Subcutaneous adipose tissue (tissue), 4 donors: ENCODE data around the gene CNPY2. TPM values are rescaled to one million over a fixed set of nuclear protein-coding genes. Genes with fewer than 3 reads are reported as not detected.

Experiments used
- CTCF ChIP-seq: fragments of 450-650 bp; IDR thresholded peaks from one replicate; pipeline ENCODE4 v1.5.1; 2016; ENCODE audit warnings: low read depth, mild to moderate bottlenecking, control low read depth, antibody characterized with exemption, moderate library complexity
- total RNA-seq, 4 donors: library from RNA; depleted of rRNA; stranded (reverse); fragments of >200 nt; gene quantifications; one replicate each; pipeline ENCODE4 v1.1.0, GENCODE V29; 2016

The CNPY2 gene
- total RNA-seq, 4 donors from 2014 or later: 59.7 to 76.7 (median 64.7) TPM

GRCh38 chr12:56282030-56282429, 33.8 kb downstream of the CNPY2 start:
- TF ChIP-seq CTCF: no peak

- no peak for TF ChIP-seq CTCF
These were observed 34.9 kb downstream of the CNPY2 start for GRCh38 chr12:56280849-56281248.

GRCh38 chr12:56278905-56279304, 36.9 kb downstream of the CNPY2 start:
- TF ChIP-seq CTCF: no peak

GRCh38 chr12:56274299-56274698, 41.5 kb downstream of the CNPY2 start:
- TF ChIP-seq CTCF: no peak

- no peak for TF ChIP-seq CTCF
These were observed 44.8 kb downstream of the CNPY2 start for GRCh38 chr12:56271031-56271430.

GRCh38 chr12:56267443-56268071, 48.2 kb downstream of the CNPY2 start:
- TF ChIP-seq CTCF: no peak

GRCh38 chr12:56266693-56267442, 48.9 kb downstream of the CNPY2 start, which contains the start of gene COQ10A:
Gene COQ10A, plus strand, starts transcription at chr12:56266942. Its CDS starts 177 bp downstream, at chr12:56267119.
- TF ChIP-seq CTCF: no peak
